NT2/D1 (cell line): ENCODE data around the gene CFTR.

ENCODE experiments used
- YY1 ChIP-seq: IDR thresholded peaks from 2 replicates; pipeline ENCODE4 v1.6.1; 2011; ENCODE audit not compliant: insufficient read length, insufficient read depth
- ZNF274 ChIP-seq: IDR thresholded peaks from 2 replicates; pipeline ENCODE4 v1.6.1; 2011; ENCODE audit warnings: mild to moderate bottlenecking, low read depth, low read length

DNA sequence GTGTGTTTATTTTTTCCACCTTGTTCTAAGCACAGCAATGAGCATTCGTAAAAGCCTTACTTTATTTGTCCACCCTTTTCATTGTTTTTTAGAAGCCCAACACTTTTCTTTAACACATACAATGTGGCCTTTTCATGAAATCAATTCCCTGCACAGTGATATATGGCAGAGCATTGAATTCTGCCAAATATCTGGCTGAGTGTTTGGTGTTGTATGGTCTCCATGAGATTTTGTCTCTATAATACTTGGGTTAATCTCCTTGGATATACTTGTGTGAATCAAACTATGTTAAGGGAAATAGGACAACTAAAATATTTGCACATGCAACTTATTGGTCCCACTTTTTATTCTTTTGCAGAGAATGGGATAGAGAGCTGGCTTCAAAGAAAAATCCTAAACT lies 28.9 kb downstream of the CFTR start:
- TF ChIP-seq YY1 (no peak), ZNF274 (no peak)
